ENCODE measurements around the gene RIMKLA. TPM values are rescaled to one million over a fixed set of nuclear protein-coding genes. Genes with fewer than 3 reads are reported as not detected.

RIMKLA gene
- total and polyA plus RNA-seq, 2 of the 13 experiments (the other 11 are each of a cell fraction or from before 2014, with no cell fraction given): 2.5 to 3.8 TPM

DNA sequence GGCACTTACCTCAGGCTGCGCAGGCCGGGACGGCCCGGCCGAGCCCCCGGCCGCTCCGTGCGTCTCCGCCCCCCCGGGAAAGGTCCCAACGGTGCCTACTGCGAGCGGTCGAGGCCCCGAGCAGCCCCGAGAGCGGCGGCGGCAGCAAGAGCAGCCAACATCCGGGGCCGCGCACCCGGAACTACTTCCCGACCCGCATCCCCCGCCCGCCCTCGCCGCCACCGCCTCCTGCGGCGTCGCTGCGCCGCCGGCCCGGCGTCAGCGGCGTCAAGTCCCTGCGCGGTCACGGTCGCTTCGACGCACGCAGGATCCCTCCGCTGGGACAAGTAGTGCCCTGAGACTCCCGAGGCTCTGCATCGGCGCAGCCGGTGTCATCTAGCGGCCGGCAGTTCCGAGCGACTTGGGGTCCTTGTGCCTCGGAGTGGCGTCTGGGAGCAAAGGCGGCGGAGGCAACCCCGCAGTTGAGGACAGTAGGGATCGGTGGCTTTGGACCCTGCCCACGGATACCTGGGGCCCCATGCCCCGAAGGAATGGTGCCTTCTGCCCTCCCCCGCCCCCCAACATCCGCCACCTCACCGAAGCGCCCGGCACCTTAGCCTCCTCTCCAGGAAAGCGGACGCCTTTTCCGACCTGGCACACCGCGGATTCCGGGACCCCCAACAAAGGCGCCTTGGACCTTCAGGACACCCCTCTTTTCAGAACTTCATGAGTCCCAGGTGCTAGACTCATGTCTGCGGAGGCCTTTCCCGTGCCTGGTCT, 45.4 kb upstream of the RIMKLA start, which contains the start of gene FOXJ3 (continued):
- TF ChIP-seq, protein P1, sequence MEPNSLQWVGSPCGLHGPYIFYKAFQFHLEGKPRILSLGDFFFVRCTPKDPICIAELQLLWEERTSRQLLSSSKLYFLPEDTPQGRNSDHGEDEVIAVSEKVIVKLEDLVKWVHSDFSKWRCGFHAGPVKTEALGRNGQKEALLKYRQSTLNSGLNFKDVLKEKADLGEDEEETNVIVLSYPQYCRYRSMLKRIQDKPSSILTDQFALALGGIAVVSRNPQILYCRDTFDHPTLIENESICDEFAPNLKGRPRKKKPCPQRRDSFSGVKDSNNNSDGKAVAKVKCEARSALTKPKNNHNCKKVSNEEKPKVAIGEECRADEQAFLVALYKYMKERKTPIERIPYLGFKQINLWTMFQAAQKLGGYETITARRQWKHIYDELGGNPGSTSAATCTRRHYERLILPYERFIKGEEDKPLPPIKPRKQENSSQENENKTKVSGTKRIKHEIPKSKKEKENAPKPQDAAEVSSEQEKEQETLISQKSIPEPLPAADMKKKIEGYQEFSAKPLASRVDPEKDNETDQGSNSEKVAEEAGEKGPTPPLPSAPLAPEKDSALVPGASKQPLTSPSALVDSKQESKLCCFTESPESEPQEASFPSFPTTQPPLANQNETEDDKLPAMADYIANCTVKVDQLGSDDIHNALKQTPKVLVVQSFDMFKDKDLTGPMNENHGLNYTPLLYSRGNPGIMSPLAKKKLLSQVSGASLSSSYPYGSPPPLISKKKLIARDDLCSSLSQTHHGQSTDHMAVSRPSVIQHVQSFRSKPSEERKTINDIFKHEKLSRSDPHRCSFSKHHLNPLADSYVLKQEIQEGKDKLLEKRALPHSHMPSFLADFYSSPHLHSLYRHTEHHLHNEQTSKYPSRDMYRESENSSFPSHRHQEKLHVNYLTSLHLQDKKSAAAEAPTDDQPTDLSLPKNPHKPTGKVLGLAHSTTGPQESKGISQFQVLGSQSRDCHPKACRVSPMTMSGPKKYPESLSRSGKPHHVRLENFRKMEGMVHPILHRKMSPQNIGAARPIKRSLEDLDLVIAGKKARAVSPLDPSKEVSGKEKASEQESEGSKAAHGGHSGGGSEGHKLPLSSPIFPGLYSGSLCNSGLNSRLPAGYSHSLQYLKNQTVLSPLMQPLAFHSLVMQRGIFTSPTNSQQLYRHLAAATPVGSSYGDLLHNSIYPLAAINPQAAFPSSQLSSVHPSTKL (CRISPR knock-in tag; IDR thresholded peaks at IDR 0.05): peak; percentile 83
- peak; percentile 95 for TF ChIP-seq ZNF431 (CRISPR knock-in tag; IDR thresholded peaks at IDR 0.05; ENCODE audit: borderline replicate concordance, low read depth)
- peak; percentile 94 for TF ChIP-seq ZNF672 (CRISPR knock-in tag; IDR thresholded peaks at IDR 0.05)
- TF ChIP-seq NCOA5 (CRISPR knock-in tag; IDR thresholded peaks at IDR 0.05): 0 out of 2 replicates have a peak, but pooled peaks have one; percentile 63
- TF ChIP-seq, protein P2, sequence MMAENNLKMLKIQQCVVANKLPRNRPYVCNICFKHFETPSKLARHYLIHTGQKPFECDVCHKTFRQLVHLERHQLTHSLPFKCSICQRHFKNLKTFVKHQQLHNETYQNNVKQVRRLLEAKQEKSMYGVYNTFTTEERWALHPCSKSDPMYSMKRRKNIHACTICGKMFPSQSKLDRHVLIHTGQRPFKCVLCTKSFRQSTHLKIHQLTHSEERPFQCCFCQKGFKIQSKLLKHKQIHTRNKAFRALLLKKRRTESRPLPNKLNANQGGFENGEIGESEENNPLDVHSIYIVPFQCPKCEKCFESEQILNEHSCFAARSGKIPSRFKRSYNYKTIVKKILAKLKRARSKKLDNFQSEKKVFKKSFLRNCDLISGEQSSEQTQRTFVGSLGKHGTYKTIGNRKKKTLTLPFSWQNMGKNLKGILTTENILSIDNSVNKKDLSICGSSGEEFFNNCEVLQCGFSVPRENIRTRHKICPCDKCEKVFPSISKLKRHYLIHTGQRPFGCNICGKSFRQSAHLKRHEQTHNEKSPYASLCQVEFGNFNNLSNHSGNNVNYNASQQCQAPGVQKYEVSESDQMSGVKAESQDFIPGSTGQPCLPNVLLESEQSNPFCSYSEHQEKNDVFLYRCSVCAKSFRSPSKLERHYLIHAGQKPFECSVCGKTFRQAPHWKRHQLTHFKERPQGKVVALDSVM (CRISPR knock-in tag; IDR thresholded peaks at IDR 0.05): peak; percentile 77; the same call in 1 of the 2 replicates
- TF ChIP-seq MYC (CRISPR knock-in tag; IDR thresholded peaks at IDR 0.05; ENCODE audit: borderline replicate concordance): peak; percentile 88
- TF ChIP-seq ZNF790 (CRISPR knock-in tag; IDR thresholded peaks at IDR 0.05; ENCODE audit: borderline replicate concordance): no peak
- TF ChIP-seq AKAP8 (CRISPR knock-in tag; IDR thresholded peaks at IDR 0.05): peak; percentile 45; the same call in 1 of the 2 replicates
- TF ChIP-seq, protein P3, sequence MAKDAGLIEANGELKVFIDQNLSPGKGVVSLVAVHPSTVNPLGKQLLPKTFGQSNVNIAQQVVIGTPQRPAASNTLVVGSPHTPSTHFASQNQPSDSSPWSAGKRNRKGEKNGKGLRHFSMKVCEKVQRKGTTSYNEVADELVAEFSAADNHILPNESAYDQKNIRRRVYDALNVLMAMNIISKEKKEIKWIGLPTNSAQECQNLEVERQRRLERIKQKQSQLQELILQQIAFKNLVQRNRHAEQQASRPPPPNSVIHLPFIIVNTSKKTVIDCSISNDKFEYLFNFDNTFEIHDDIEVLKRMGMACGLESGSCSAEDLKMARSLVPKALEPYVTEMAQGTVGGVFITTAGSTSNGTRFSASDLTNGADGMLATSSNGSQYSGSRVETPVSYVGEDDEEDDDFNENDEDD (CRISPR knock-in tag; IDR thresholded peaks at IDR 0.05; ENCODE audit: borderline replicate concordance): peak; percentile 86; the same call in 1 of the 2 replicates
- peak; percentile 92; the same call in 1 of the 2 replicates for TF ChIP-seq ZNF772 (CRISPR knock-in tag; IDR thresholded peaks at IDR 0.05)
- peak; percentile 92; the same call in 1 of the 2 replicates for TF ChIP-seq MTA1 (CRISPR knock-in tag; IDR thresholded peaks at IDR 0.05; ENCODE audit: borderline replicate concordance)
- TF ChIP-seq EZH2 (conservative IDR thresholded peaks at IDR 0.05; ENCODE audit: low read depth, low read length): no peak
- TF ChIP-seq MATR3 (CRISPR knock-in tag; IDR thresholded peaks at IDR 0.05): no peak
- TF ChIP-seq PCBP1 (IDR thresholded peaks at IDR 0.05; ENCODE audit: borderline replicate concordance, low read depth, low read length): peak; percentile 98
- TF ChIP-seq, protein P4, sequence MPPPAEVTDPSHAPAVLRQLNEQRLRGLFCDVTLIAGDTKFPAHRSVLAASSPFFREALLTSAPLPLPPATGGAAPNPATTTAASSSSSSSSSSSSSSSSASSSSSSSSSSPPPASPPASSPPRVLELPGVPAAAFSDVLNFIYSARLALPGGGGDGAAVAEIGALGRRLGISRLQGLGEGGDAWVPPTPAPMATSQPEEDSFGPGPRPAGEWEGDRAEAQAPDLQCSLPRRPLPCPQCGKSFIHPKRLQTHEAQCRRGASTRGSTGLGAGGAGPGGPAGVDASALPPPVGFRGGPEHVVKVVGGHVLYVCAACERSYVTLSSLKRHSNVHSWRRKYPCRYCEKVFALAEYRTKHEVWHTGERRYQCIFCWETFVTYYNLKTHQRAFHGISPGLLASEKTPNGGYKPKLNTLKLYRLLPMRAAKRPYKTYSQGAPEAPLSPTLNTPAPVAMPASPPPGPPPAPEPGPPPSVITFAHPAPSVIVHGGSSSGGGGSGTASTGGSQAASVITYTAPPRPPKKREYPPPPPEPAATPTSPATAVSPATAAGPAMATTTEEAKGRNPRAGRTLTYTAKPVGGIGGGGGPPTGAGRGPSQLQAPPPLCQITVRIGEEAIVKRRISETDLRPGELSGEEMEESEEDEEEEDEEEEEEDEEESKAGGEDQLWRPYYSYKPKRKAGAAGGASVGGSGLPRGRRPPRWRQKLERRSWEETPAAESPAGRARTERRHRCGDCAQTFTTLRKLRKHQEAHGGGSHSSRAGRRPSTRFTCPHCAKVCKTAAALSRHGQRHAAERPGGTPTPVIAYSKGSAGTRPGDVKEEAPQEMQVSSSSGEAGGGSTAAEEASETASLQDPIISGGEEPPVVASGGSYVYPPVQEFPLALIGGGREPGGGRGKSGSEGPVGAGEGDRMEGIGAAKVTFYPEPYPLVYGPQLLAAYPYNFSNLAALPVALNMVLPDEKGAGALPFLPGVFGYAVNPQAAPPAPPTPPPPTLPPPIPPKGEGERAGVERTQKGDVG (CRISPR knock-in tag; IDR thresholded peaks at IDR 0.05; ENCODE audit: borderline replicate concordance): no peak
- TF ChIP-seq ZNF564 (CRISPR knock-in tag; IDR thresholded peaks at IDR 0.05): peak; percentile 82

All from HepG2 (cell line).